Ovary (tissue), 9 donors: Measurements from ENCODE around the gene PARD3. TPM values are rescaled to one million over a fixed set of nuclear protein-coding genes. Genes with fewer than 3 reads are reported as not detected.
"Not testable (repeated sequence)": the region's sequence is repeated elsewhere in the genome, so short reads cannot be mapped to it uniquely, and the experiment has no call there.

Experiments
- DNase-seq, 5 donors: peaks; one replicate each; pipeline ENCODE4 v3.0.0-alpha.2; 2019 to 2020
- H3K27ac ChIP-seq, 2 donors: fragments of 200-600 bp; one replicate each; pipeline versions ENCODE4 v1.5.1 to v1.8.0; 2019 to 2022
- H3K27me3 ChIP-seq: fragments of 200-600 bp; one replicate; pipeline ENCODE4 v1.8.0; 2022
- H3K36me3 ChIP-seq: fragments of 200-600 bp; sonication (generic); one replicate; pipeline ENCODE4 v1.5.1; 2019
- H3K4me1 ChIP-seq: one replicate; pipeline ENCODE4 v1.8.1; 2013; ENCODE audit warnings: mild to moderate bottlenecking, moderate library complexity; ENCODE audit not compliant: insufficient read depth
- H3K4me3 ChIP-seq: fragments of 200-600 bp; sonication (generic); one replicate; pipeline ENCODE4 v1.5.1; 2017
- H3K9me3 ChIP-seq, 2 donors: fragments of 200-600 bp in 1 of 2; sonication (generic) in 1 of 2; one replicate each; pipeline versions ENCODE4 v1.5.1 to v1.8.1; 2013 to 2019; ENCODE audit warnings: mild to moderate bottlenecking in 1 of 2, moderate library complexity in 1 of 2
- CTCF ChIP-seq, 3 donors: fragments of 450-650 bp in 2 of 3; fragments of 200-600 bp in 1 of 3; IDR thresholded peaks; one replicate each; pipeline versions ENCODE4 v1.5.1 to v1.8.0; 2016 to 2022; ENCODE audit warnings: antibody characterized with exemption in 3 of 3, mild to moderate bottlenecking in 1 of 3
- EP300 ChIP-seq: sonication (generic); formaldehyde crosslinking; IDR thresholded peaks from one replicate; pipeline ENCODE4 v1.6.1; 2017; ENCODE audit warnings: antibody characterized with exemption
- POLR2A ChIP-seq: fragments of 450-650 bp; IDR thresholded peaks from one replicate; pipeline ENCODE4 v1.6.1; 2017; ENCODE audit warnings: antibody characterized with exemption, mild to moderate bottlenecking, moderate library complexity
- WGBS, 3 donors: extraction: QIAGEN DNeasy Blood & Tissue Kit in 1 of 3; methylation state at CpG; one replicate each; pipeline versions ENCODE4 v1.1.5 to v1.1.7; 2013 to 2017; 5-methylcytosine and 5-hydroxymethylcytosine counted together
- intact Hi-C, 4 donors: fragments of 100-400 bp; cut with DNase I; formaldehyde crosslinking; loops; one replicate each; pipeline versions ENCODE4 v1.11.0 to v1.15.1; 2022 to 2023
- polyA plus RNA-seq, 2 donors: library from polyadenylated mRNA; stranded (reverse); fragments of 200-250 nt in 1 of 2; fragments of 350-450 nt in 1 of 2; fragmentation: Illumina TruSeq in 1 of 2; extraction: RNeasy Lipid Tissue Mini Kit (QIAGEN cat#74804) in 1 of 2; gene quantifications; one replicate each; pipeline ENCODE4 v1.2.3, GENCODE V29; 2013 to 2014
- total RNA-seq, 7 donors: library from RNA; depleted of rRNA in 2 of 7; stranded (reverse); fragments of >200 nt in 2 of 7; fragmentation: NEBNext Ultra II Directional in 3 of 7; extraction: Animal tissue kit (Norgen Biotek cat#: 25700) in 3 of 7; gene quantifications; one replicate each; pipeline versions ENCODE4 v1.1.0 to v1.2.4, GENCODE V29; 2016 to 2023
- donor health status: DM: no; HTN: no; CAD: no; lungs with moderate emphysema.
- donor health status: DM: no; HTN: no; CAD: no.
- donor health status: Bipolar disorder and iron deficiency.
- donor health status: DM: yes; HTN: yes; CAD: no.
- donor health status: DM: no; HTN: no; CAD: no.
- donor health status: DM: yes; HTN: yes; CAD: no.

The PARD3 gene
- total and polyA plus RNA-seq, 9 donors, result 31.8 to 92.3 (median 67.1) TPM

GRCh38 chr10:34853357-34853756 is 38.3 kb upstream of the PARD3 start:
- Histone ChIP-seq H3K27ac (no peak overlapping the region), H3K36me3 (no peaks in the 10 kb centered on the region), H3K9me3 (no peaks in the 10 kb centered on the region), H3K4me3 (no peak overlapping the region), H3K27me3 (no peaks in the 10 kb centered on the region), H3K4me1 (peaks cover 3% of the 10 kb centered on the region)
- 23 to 32% (median 29%) methylated on average over 4 of the region's 4 CpGs for WGBS, 3 donors
- intact Hi-C loops, result no loop called here
- TF ChIP-seq EP300 (no peak), POLR2A (no peak), CTCF (IDR thresholded peaks at IDR 0.05) (no peak)
- no peak for DNase-seq

- H3K9me3 ChIP-seq, result no peaks in the 10 kb centered on the region
- H3K27me3 ChIP-seq, result no peaks in the 10 kb centered on the region
- DNase-seq, result no peak
- H3K4me3 ChIP-seq, result no peak overlapping the region
- intact Hi-C loops, result no loop called here
- no peak for TF ChIP-seq POLR2A
- no peak for TF ChIP-seq CTCF (IDR thresholded peaks at IDR 0.05)
- TF ChIP-seq EP300, result no peak
- whole genome bisulfite sequencing, 3 donors, result 47 to 60% (median 52%) methylated on average over 3 of the region's 3 CpGs
- peaks cover 3% of the 10 kb centered on the region for H3K4me1 ChIP-seq
- H3K36me3 ChIP-seq, result no peaks in the 10 kb centered on the region
- H3K27ac ChIP-seq, result no peak overlapping the region
Measured at GRCh38 chr10:34850558-34850957, 35.5 kb upstream of the PARD3 start.

GRCh38 chr10:34850036-34850435 is 34.9 kb upstream of the PARD3 start:
- Histone ChIP-seq H3K9me3 (no peaks in the 10 kb centered on the region), H3K36me3 (no peaks in the 10 kb centered on the region), H3K4me1 (peaks cover 3% of the 10 kb centered on the region), H3K4me3 (no peak overlapping the region), H3K27ac (no peak overlapping the region), H3K27me3 (no peaks in the 10 kb centered on the region)
- DNase-seq, result no peak
- intact Hi-C loops, result no loop called here
- 91 to 96% (median 94%) methylated on average over 1 of the region's 1 CpG for WGBS, 3 donors
- TF ChIP-seq CTCF (IDR thresholded peaks at IDR 0.05) (no peak), POLR2A (no peak), EP300 (no peak)

- H3K27ac ChIP-seq, result no peak overlapping the region
- DNase-seq, result no peak
- WGBS, 3 donors, result 33% methylated on average over 2 of the region's 2 CpGs
- H3K27me3 ChIP-seq, result no peaks in the 10 kb centered on the region
- no peak overlapping the region for H3K4me3 ChIP-seq
- no peaks in the 10 kb centered on the region for H3K9me3 ChIP-seq
- intact Hi-C loops, result no loop called here
- no peak for TF ChIP-seq POLR2A
- H3K4me1 ChIP-seq, result no peaks in the 10 kb centered on the region
- H3K36me3 ChIP-seq, result no peaks in the 10 kb centered on the region
Measured at GRCh38 chr10:34845070-34845469, 30.0 kb upstream of the PARD3 start.

- WGBS, 3 donors, result 91 to 95% (median 93%) methylated on average over 4 of the region's 4 CpGs
Measured at GRCh38 chr10:34844448-34844847, 29.4 kb upstream of the PARD3 start.

GRCh38 chr10:34843470-34843869 is 28.4 kb upstream of the PARD3 start:
- H3K4me3 ChIP-seq, intact Hi-C loops, H3K9me3 ChIP-seq, DNase-seq, H3K36me3 ChIP-seq, H3K4me1 ChIP-seq, H3K27ac ChIP-seq, H3K27me3 ChIP-seq: not testable (repeated sequence)
- WGBS, 3 donors, result 91 to 96% (median 91%) methylated on average over 5 of the region's 5 CpGs

More at GRCh38 chr10:34844448-34844847, 29.4 kb upstream of the PARD3 start:
- intact Hi-C loops, result no loop called here
- Histone ChIP-seq H3K4me1 (no peaks in the 10 kb centered on the region), H3K4me3 (no peak overlapping the region), H3K9me3 (no peaks in the 10 kb centered on the region), H3K27me3 (no peaks in the 10 kb centered on the region), H3K36me3 (no peaks in the 10 kb centered on the region), H3K27ac (no peak overlapping the region)
- DNase-seq, result no peak
- TF ChIP-seq POLR2A (no peak), EP300 (no peak), CTCF (IDR thresholded peaks at IDR 0.05) (no peak)
